PFSK-1 (cell line): ENCODE results near the gene STIM1.

Source experiments
- SIN3A ChIP-seq: IDR thresholded peaks from 2 replicates; pipeline ENCODE4 v1.6.1; 2012; ENCODE audit warnings: mild to moderate bottlenecking, low read length, moderate library complexity, borderline replicate concordance; ENCODE audit not compliant: insufficient read depth
- TAF1 ChIP-seq: IDR thresholded peaks from 2 replicates; pipeline ENCODE4 v1.6.1; 2012; ENCODE audit warnings: low read length, control low read depth, borderline replicate concordance; ENCODE audit not compliant: insufficient read depth

- no peak for TF ChIP-seq TAF1
- no peak for TF ChIP-seq SIN3A
Measured at GRCh38 chr11:3913921-3914320, 58.5 kb downstream of the STIM1 start.
